GM18951 (cell line): ENCODE measurements around the gene SUPT7L.
"Not testable (repeated sequence)": the region's sequence is repeated elsewhere in the genome, so short reads cannot be mapped to it uniquely, and the experiment has no call there.

Source experiments
- POLR2A ChIP-seq: IDR thresholded peaks from 4 replicates; pipeline ENCODE4 v1.6.1; 2011; ENCODE audit warnings: mild to moderate bottlenecking; ENCODE audit not compliant: insufficient read length, insufficient read depth; ENCODE audit errors: extremely low read depth
- in situ Hi-C: fragments of 300-500 bp; cut with MboI; formaldehyde crosslinking; loops from one replicate; pipeline ENCODE4 v1.12.0; 2022; ENCODE audit warnings: low sequenced_read_pairs, mixed read lengths, inconsistent platforms; ENCODE audit not compliant: unreplicated experiment

The SUPT7L gene

DNA sequence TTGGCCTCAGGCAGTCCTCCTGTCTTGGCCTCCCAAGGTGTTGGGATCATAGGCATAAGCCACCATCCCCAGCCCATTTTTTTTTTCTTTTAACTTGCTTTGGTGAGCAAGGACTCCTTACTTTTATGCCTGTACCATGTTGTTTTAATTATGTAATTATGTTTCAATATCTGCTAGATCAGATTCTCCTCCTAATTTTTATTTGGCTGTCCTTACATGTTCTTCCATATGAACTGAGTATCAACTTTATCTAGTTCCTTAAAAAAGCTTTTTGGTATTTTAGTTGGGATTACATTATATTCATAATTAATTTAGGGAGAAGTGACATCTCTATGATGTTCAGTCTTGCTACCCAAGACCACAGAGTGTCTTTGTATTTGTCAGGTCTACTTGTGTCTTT, 18.2 kb downstream of the SUPT7L start:
- TF ChIP-seq POLR2A: no peak
- in situ Hi-C loops: no loop called here

DNA sequence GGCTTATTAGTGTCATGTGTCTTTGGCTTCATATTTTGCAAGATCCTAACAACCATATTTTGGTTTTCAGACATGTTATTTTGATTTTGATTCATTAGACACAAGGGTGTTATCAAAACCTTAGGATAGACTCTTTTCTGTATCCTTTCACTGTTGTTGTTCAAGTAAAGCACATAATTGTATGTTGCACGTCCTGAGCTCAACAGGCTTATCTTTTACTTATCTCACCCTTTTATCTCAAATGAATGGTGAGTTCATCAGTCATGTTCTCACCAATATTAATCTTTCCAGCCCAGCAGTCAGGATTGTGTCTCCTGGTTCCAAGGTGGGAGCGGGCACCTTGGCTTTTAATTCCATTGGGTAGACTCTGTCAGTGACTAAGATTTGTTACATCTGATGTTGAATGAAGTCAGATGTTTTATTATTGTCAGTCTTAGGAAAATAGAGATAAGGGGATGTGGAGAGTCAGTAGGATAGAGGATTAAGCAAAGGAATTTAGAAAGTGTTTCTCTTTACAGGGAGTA, 22.6 kb downstream of the SUPT7L start:
- in situ Hi-C loops: no loop called here

DNA sequence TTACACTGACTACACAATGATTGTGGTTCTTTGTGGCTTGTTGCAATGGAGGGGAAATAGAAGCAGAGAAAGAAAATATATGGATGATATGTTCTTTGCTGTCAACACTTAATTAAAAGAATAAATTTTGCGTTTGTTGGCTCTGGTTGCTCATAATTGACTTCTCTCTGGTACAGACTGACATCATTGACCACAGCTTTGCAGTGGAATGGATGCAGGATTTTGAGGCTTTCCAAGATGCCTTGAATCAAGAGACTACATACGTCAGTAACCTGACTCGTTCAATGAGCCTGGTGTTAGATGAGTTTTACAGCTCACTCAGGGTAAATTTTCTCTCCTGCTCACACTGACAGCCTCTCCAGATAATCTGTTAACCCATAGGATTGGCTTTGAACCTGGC, 24.7 kb downstream of the SUPT7L start:
- no peak for TF ChIP-seq POLR2A
- in situ Hi-C loops: no loop called here

More for the DNA sequence above, 22.6 kb downstream of the SUPT7L start:
- no peak for TF ChIP-seq POLR2A

DNA sequence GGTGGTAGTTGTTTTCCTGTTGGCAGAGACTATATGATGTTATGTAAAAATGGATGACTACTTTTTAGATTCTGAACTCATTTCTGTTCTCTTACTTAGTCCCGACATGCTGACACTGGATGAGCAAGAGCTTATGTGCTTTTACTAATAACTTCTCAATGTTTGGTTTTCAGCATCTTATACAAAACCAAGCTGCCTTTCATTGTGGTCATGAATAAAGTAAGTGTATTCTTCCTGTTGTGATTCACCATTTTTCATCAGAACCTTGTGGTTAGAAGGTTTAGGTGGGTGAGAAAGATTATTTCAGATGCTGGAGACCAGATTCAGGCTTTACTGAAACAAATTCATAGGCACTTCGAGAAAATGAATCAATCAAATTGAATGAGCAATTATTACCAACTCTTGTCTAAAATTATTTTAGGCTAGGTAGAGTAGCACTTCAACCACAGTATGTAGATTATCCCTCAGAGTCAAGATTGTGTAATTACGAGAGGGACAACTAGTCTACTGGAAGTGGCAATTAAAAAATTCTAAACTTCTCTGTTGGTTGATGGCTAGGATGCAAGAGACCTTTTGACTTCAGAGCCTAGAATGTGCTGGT, 25.3 kb downstream of the SUPT7L start:
- in situ Hi-C loops: no loop called here
- no peak for TF ChIP-seq POLR2A

DNA sequence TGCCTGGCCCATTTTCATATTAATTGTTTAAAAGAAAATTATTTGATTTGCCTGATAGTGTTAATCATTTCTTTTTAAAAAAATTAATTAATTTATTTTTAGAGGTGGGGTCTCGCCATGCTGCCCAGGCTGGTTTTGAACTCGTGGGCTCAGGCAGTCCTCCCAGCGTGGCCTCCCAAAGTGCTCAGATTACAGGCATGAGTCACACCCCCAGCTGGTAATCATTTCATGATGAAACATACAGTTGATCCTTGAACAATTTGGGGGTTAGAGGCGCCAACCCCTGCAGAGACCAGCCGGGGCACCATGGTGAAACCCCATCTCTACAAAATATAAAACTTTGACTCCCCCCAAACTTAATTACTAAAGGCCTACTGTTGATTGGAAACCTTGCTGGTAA, 26.6 kb downstream of the SUPT7L start:
- in situ Hi-C loops: no loop called here
- no peak for TF ChIP-seq POLR2A

DNA sequence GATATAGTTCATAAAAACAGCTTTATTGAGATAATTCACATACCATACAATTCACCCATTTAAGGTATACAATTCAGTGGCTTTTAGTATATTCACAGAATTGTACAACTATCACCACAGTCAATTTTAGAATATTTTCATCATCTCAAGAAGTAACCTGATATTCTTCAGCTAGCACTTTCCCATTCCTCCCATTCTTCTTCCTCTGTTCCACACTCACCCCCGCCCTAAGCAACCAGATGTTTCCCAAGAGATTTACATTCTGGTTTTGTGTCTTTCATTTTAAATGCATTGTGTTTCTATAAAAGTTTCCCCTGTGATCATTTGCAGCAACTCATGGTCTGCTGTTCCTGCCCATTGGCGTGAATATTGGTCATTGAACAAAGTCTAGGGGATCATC, 29.1 kb downstream of the SUPT7L start:
- in situ Hi-C loops: no loop called here
- no peak for TF ChIP-seq POLR2A

DNA sequence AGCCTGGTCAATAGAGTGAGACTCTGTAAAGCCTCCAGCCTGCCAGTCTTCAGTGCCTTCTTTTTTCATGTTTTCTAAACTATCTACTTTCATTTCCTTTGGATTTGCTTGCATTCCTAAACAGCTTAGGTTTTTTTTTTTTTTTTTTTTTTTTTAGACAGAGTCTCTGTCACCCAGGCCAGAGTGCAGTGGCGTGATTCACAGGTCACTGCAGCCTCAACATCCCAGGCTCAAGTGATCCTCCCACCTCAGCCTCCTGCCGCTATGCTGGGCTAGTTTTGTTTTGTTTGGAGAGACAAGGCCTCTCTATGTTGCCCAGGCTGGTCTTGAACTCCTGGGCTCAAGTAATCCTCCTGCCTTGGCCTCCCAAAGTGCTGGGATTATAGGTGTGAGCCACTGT, 33.2 kb downstream of the SUPT7L start:
- in situ Hi-C loops: not testable (repeated sequence)

DNA sequence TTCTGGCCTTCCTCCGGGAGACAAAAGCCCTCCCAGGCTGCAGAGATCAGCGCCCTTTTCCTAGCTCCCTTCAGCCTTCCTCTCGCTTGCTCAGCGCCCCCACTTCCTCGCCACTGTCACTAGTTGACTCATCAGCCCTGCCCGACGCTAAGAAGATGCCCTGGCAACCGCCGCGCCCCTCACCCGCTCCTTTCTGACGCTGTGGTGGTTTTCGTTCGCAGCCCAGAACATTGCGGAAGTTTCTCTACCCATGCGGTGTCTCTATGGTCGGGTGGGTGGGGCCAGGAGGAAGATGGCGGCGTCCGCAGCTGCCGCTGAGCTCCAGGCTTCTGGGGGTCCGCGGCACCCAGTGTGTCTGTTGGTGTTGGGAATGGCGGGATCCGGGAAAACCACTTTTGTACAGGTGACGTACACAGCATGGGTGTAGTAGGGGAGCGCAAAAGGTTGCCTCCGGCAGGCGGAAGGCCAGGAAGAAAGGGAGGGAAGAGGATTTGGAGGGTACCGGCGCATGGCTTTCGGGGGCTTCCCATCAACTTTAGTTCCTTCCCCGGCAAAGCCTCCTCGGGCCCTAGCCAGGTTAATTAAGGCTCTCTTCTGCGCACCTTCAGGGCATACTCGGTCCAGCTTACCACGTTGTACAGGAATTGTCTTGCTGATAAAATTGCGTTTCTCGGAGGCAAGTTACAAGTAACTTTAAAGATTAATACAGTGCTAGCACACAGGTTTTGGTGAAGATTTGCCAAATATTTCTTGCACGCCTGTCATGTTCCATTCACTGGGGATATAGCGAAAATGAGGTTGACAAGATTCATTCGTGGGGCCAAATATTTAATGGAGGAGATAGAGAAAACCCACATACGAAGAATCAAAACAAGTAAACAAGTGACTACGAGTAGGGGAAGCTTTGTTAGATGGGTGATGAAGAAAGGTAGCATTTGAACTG, 34.4 kb downstream of the SUPT7L start, which contains the start of the genes CCDC121 and GPN1:
Gene CCDC121 (minus strand): TSS at position 246 of the 943 bp plus-strand sequence. CDS start 1,213 bp downstream, outside the sequence.
Gene GPN1 (plus strand): TSS at position 284 of the 943 bp plus-strand sequence. CDS start 9 bp downstream, at position 293.
- TF ChIP-seq POLR2A: peak; percentile 97
- in situ Hi-C loops: no loop called here

DNA sequence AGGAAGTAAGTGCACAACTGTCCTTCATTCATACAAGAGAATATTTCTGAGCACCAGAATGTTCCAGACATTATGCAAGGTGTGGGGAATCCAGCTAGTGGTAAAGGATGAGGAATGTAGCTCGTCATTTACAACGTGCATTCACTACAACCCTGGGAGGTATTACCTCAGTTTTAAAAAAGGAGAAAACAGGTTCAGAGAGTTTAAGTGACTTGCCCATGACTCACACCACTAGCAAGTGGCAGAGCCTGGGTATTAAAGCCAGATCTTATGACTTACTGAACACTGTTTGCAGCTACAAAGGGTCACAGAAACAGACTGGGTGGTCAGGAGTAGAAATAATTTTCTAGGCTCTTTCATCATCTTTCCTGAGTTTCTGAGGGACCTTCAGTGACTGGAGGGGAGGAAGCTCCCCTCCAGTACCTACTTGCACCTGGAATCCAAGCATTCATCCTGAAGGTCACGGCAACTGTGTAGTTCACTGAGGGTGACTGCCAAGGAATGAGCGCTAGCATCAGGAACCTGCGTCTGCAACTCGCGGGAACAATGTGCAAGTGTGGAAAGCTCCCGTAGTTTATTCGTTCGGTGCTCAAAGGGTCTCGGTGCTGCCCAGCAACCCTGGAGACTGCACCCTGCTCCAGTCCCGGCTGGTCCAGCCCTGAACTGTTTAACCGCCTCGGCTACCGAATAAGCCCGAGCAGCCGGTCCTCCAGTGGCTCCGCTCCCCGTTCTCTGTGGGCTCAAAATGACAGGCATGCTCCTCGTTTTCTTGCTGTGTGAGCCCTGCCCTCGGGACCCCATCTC, 35.2 kb downstream of the SUPT7L start:
- in situ Hi-C loops: no loop called here
- no peak for TF ChIP-seq POLR2A

DNA sequence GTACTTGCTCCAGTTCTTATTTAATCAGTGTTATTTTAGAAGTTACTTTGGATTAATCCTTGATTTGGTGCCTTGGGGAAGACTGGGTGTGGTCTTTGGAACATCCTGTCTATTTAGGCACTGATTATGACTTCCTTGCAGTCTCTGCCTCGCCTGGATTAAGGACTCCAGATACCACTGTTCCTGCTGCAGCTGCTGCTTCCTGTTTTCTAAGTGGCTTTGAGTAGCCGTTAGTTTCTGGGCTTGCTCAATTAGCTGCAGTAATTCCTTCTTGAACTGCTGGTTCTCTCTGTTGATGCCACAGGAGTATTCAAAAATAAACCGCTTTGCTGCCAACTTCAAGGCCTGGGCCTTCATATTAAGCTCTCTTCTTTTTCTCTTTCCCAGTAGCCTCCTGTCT, 36.5 kb downstream of the SUPT7L start:
- in situ Hi-C loops: not testable (repeated sequence)

DNA sequence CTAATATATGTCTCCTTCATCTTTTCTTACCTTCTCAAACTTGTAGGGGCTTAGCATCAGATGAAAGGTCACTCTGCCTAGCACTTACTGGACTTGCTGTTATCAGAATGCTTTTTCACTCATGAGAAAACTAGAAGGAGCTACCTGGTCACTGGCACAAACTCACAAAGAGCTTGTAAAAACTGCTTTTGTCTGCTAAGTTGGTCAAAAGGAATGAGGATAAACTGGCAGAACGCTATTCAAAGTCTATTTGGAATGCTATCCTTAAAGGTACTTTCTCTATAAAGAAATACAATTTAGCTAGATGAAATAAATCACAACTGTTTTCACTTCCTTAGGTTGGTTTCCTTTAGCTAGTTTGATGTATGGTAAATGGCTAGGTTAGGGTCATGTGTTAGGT, 37.1 kb downstream of the SUPT7L start:
- in situ Hi-C loops: not testable (repeated sequence)

DNA sequence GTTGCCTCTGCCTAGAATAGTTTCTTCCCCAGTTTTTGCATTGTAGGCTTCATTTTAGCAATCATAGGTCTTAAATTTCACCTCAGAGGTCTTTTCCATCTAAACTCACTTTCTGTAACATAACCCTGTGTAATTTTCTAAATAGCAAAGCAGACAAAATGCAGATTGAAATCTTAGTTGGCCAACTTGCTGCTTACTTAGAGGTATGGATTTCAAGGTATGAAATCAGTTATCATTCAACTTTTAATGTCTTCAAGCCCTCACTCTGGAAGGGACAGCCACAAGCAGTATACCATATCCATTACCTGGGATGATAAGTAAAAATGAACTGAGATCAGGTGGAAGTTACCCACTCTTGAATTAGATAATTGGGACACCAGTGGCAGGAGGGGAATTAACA, 38.5 kb downstream of the SUPT7L start:
- TF ChIP-seq POLR2A: no peak
- in situ Hi-C loops: no loop called here

DNA sequence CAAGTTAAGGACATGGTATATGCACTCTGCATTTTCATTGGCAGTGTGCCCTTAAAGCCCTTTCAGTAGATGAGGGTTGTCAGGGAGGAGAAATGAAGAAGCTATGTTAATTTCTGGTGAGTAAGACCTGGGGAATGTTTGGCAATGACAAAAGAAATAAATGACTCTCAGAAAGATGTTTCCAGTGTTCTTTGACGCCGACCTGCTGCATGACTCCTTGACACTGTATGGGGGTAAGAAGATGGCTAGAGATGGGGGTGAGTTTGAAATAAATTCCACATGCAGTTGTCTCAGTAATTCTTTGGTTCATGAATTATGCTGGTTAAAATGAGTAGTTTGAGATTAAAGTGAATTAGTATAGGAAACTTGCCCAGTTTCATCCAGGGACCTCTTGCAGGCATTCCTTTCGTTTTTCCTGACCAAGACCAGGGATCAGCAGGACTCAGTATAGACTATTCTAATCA, 40.5 kb downstream of the SUPT7L start:
- in situ Hi-C loops: no loop called here
- TF ChIP-seq POLR2A: no peak
